ENCODE results near the gene DZIP3.

DZIP3 gene

GRCh38 chr3:108589081-108589997, at the start of gene DZIP3, which contains the start of gene CIP2A:
DZIP3 (plus strand) TSS chr3:108589722; CDS start chr3:108605407, 15,685 bp downstream.
CIP2A (minus strand) TSS chr3:108589438; CDS start chr3:108589375, 63 bp downstream.
- DNase-seq (ENCODE audit: low spot score), result peak; percentile 96

- no peak for DNase-seq (ENCODE audit: low spot score)
These were observed 43.3 kb upstream of the DZIP3 start for GRCh38 chr3:108546247-108546646.

- DNase-seq (ENCODE audit: low spot score), result no peak
These were observed 42.8 kb upstream of the DZIP3 start for GRCh38 chr3:108546692-108547091.

- no peak for DNase-seq (ENCODE audit: low spot score)
These were observed 41.2 kb upstream of the DZIP3 start for GRCh38 chr3:108548304-108548703.

- no peak for DNase-seq (ENCODE audit: low spot score)
These were observed 40.6 kb upstream of the DZIP3 start for GRCh38 chr3:108548886-108549285.

- peak; percentile 13 for DNase-seq (ENCODE audit: low spot score)
These were observed 37.0 kb upstream of the DZIP3 start for GRCh38 chr3:108552267-108553159.

- no peak for DNase-seq (ENCODE audit: low spot score)
These were observed 35.3 kb upstream of the DZIP3 start for GRCh38 chr3:108554229-108554628.

- no peak for DNase-seq (ENCODE audit: low spot score)
These were observed 34.5 kb upstream of the DZIP3 start for GRCh38 chr3:108554913-108555571.

GRCh38 chr3:108555966-108556581, 33.4 kb upstream of the DZIP3 start:
- DNase-seq (ENCODE audit: low spot score), result no peak

GRCh38 chr3:108562565-108562964, 27.0 kb upstream of the DZIP3 start:
- no peak for DNase-seq (ENCODE audit: low spot score)

GRCh38 chr3:108564564-108564963, 25.0 kb upstream of the DZIP3 start:
- DNase-seq (ENCODE audit: low spot score), result no peak

GRCh38 chr3:108565506-108565905, 24.0 kb upstream of the DZIP3 start:
- DNase-seq (ENCODE audit: low spot score), result no peak

GRCh38 chr3:108566599-108566998, 22.9 kb upstream of the DZIP3 start:
- no peak for DNase-seq (ENCODE audit: low spot score)

- DNase-seq (ENCODE audit: low spot score), result no peak
These were observed 20.2 kb upstream of the DZIP3 start for GRCh38 chr3:108569336-108569735.

- DNase-seq (ENCODE audit: low spot score), result no peak
These were observed 11.5 kb upstream of the DZIP3 start for GRCh38 chr3:108578064-108578463.

- DNase-seq (ENCODE audit: low spot score), result no peak
These were observed 921 bp upstream of the DZIP3 start for GRCh38 chr3:108588601-108589000.

GRCh38 chr3:108589998-108590323, 439 bp downstream of the DZIP3 start:
- DNase-seq (ENCODE audit: low spot score), result no peak

GRCh38 chr3:108590460-108590859, 938 bp downstream of the DZIP3 start:
- DNase-seq (ENCODE audit: low spot score), result no peak

- DNase-seq (ENCODE audit: low spot score), result no peak
These were observed 5.8 kb downstream of the DZIP3 start for GRCh38 chr3:108595321-108595720.

GRCh38 chr3:108598375-108598774, 8.9 kb downstream of the DZIP3 start:
- no peak for DNase-seq (ENCODE audit: low spot score)

- DNase-seq (ENCODE audit: low spot score), result no peak
These were observed 10.3 kb downstream of the DZIP3 start for GRCh38 chr3:108599677-108600409.
